ENCODE results near the gene CATSPERD. TPM values are rescaled to one million over a fixed set of nuclear protein-coding genes. Genes with fewer than 3 reads are reported as not detected.

Gene CATSPERD
- polyA plus RNA-seq, 5 donors = 0.81 to 2.3 (median 1.8) TPM; not detected in 1

DNA sequence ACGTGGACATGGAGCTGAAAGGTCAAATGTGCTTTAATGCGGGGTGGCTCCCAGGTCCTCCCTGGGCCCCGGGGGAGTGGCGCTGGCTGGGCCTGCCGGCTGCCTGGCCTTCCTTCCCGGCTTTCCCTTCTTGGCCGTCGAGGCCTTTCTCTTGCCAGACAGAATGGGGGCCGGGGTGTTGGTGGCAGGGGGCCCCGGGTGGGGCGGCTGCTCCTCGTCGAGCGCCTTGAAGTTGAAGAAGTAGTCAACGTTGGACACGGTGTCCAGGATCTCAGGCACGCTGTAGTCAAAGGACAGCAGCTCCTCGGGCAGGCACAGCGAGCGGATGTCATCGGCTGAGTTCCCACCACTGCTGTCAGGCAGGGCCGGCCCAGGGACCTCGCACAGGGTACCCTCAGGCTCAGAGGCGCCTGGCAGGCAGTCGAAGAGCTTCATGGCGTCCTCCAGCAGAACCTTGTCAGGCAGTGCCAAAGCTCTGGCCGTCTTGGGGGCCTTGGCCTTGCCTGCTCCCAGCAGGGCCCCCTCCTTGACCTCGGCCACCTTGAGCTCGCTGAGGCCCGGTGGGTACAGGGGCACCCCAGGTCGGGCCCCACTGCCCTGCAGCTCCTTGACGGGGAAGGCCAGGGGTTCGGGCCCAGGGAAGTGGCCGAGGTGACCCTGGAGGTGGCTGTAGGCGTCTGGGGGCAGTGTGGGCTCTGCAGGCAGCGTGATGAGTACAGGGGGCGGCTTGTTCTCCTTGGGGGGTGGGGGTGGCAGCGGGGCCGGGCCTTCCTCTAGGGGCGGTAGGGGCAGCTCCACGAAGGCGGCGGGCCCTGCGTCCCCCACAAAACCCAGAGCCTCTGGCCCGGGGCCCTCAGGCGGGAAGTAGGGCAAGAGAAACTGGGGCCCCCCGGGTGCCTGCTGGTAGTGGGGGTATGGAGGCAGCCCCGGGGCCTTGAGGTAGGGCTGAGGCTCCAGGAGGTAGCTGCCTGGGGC, 62.8 kb downstream of the CATSPERD start:
- DNase-seq = no peak

DNA sequence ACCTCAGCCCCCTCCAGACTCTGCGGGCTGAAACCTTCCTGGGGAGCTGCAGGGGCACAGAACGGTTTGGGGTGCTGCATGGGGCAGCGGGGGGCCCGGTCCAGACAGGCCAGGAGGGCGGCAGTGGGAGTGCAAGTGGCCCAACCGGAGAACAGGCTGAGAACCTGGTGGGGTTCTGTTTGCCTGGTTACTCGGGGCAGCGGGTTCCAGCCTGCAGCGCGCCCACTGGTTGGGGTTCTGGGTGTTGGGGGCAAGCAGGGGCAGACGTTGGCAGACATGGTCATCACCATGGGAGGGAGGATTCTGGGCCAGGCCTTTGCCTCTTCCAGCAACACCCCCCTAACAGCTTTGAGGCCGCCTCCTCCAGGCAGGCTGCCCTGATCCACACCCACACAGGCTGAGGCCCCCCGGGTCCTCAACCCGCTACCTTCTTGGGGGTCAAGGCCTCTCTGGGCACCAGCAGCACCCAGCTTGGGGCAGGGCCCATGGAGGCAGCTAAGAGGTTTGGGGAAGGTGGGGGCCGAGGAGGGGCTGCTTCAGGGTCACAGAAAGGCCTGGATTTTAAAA, 64.2 kb downstream of the CATSPERD start, which contains the start of gene PRR22:
PRR22 (minus strand) TSS at position 166 of the 567 bp plus-strand sequence; CDS start at position 80, 86 bp downstream.
- DNase-seq = no peak

DNA sequence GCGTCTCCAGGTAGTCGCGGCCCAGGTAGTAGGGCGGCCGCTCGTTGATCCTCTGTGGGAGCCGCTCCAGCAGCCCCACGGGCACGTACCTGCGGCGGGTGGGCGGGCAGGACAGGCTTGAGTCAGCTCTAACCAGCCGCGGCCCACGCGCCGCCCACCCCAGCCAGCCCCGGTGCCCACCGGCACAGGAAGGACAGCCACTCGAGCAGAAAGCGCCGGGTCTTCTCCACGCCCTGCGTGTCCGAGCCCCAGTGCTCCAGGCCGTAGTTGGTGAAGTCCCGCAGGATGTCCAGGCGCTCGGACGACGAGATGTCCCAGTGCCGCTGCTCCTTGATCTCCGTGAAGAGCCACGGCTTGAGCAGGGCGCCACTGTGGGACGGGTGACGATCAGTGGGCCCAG, 65.0 kb downstream of the CATSPERD start:
- no peak for DNase-seq

DNA sequence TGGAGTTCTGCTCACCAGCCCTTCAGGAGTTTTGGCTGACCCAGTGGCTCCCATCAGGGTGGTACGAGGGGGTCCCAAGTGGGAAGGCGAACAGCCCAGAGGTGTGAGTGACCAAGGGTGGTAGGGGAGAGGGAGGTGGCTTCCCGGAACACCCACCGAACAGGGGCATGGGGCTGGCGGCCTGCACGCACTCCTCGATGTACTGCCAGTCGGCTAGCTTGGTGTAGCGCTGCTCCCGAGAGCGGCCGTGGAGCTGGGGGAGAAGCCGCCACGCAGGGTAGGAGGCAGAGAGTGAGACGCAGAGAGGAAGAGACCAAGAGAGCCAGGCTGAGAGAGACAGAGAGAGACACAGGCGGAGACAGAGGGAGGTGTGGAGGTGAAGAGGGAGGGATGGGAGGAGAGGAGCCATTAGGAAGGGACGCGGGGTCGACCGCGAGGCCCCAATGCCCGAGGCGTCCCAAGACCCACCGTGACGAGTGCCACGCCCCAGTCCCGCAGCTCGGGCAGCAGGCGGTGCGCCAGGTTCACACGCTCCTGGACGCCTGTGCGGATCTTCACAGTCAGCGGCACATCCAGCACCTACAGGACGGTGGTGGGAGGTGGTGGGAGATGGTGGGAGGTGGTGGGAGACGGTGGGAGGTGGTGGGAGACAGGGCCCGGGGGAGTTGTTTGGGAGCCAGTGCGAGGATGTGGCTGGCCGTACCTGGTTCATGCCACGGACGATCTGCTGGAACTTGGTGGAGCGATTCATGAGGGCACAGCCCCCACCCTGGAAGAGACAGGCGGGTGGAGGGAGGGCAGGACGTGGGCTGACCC, 66.4 kb downstream of the CATSPERD start:
- DNase-seq = no peak

DNA sequence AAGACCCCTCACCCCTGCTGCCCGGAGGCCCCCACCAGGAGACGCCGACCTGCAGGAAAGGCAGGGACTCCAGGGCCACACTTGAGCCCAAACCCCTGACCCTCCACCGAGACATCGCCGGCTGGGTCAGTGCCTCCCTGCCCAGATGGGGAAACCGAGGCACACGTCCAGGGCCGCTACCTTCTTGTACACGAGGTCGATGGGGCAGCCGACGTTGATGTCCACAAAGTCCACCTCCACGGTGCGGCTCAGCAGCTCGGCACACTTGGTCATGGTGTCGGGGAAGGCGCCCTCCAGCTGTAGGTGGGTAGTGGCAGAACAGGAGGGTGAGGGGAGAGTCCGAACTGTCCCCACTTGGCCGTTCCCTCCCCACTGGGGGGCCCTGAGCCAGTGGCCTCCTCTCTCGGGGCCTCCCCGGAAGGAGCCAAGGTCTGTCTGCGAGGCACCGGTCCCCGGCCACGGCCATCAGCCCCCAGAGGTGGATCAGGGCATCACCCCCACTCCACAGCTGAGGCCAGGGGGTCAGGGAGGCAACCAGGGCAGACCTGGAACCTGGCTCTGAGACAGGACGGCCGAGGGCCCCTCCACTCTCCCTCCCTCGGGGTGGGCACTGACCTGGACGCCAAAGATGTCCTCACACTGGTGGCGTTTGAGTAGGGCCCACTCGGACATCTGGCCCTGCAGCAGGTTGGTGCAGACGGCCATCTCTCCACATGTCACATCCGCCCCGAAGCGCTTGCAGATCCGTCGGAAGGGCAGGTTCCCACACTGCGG, 67.2 kb downstream of the CATSPERD start:
- no peak for DNase-seq

DNA sequence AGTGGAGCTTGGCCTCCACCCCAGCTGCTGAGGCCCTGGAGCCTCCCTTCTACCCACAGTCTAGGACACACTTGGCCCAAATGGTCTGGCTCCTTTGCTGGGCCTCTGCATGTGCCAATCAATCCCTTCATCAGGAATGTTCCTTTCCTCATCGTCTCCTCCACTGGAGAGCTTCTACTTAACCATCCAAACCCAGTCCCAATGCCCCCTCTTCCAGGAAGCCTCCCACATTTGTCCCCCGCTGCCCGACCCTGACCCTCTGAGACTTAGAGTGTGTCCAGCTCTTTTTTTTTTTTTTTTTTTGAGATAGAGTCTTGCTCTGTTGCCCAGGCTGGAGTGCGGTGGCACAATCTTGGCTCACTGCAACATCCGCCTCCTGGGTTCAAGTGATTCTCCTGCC, 68.0 kb downstream of the CATSPERD start:
- DNase-seq = no peak

DNA sequence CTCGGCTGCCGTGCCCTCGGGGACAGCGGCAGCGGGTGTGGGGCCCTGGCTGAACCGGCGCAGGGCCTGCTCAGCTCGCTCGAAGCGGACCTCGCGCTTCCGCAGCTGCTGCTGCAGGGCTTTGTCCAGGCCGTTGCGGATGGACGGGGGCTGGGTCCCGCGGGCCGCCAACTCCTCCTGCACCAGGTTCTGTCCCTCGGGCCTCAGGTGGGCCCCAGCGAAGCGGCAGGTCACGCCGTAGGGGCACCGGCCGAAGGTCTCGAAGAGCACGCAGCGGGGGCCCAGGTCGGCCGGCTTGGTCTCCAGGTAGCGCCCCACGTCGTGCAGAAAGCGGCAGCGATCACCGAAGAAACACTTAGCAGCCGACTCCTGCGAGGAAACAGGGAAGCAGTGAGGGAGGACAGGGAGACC, 68.9 kb downstream of the CATSPERD start:
- no peak for DNase-seq

DNA sequence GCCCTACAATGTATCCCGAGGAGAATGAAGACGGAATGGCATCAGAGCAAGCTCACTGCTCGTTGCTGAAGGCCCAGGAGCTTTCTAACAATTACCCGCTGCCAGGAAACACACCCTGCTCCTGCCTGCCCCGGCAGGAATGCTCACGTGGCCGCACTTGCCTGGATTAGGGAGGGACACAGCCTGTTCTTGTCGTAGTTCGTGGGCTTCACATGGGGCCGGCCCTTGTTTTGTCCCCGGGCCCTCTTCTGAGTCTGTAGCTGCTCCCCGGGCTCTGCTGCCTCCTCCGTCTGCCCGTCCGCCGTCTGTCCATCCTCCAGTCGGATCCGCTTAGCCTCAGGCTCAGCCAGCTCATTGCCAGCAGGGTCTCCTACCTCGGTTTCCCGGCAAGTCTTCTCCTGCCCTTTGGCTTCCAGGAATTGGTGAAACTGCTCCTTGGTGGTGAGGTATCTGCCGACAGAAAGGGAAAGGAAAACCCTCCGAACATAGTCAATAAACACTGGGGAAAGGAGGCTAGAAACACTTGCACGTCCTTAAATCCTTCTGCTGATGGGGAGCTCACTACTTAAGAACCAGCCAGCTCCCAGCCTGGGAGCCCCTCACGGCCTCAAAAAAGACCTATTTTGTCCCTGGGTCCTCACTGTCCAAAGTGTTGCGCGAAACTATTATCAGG, 69.6 kb downstream of the CATSPERD start:
- no peak for DNase-seq

DNA sequence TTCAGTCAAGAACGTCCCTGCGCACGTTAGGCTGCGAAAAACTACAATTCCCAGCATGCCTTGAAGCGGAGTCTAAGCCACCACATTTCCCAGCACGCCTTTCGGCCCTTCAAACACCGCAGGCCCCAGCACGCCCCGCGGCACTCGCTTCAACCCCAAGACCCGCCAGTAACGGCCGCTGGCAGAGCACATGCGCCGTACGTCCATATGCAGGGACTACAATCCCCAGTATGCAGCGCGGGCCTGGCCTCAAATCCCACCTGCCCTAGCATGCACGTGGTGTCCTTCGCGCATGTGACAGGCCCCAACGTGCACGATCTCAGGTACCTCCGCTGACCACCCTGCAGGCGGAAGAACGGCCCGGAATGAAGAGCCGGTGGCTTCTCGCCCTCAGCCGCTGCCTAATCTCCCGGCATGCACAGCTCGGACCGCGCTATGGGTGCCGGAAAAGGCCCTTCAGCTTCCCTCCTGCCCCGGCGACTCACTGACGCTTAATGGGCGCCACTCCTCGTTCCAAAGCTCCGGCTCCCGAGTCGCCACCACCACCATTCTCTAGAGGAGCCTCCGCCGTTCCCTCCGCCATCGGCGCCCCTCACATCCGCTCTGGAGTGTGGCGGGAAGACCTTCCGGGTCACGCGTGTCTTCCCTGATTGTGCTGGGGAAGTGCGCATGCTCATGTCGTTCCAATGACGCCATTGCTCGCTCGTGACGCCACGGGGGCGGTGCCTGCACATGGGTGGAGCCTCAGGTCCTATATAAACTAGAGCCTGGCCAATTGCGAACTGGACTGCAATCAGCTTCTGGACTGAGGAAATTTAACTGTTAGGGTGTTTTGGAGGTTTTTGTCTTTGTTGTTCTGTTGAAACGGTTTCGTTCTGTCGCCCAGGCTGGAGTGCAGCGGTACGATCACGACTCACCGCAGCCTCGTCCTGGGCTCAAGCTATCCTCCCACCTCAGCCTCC, 70.4 kb downstream of the CATSPERD start, which contains the start of gene DUS3L:
DUS3L (minus strand) TSS at position 605 of the 962 bp plus-strand sequence; CDS start at position 583, 22 bp downstream.
- DNase-seq = peak; percentile 95

DNA sequence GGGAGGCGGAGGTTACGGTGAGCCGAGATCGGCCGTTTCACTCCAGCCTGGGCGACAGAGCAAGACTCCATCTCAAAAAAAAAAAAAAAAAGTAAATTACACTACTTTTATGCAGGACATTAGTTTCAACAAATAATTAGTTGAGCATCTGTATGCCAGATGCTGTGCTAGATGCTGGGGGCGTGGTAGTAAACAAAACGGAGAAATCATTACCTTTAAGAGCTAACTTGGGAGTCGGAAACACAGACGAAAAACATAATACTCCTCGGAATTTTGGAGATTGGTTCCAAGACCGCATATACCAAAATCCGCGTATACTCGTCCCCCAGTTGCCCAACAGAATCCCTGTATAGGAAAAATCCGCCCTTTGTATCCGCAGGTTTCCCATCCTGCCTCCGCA, 71.8 kb downstream of the CATSPERD start:
- no peak for DNase-seq

DNA sequence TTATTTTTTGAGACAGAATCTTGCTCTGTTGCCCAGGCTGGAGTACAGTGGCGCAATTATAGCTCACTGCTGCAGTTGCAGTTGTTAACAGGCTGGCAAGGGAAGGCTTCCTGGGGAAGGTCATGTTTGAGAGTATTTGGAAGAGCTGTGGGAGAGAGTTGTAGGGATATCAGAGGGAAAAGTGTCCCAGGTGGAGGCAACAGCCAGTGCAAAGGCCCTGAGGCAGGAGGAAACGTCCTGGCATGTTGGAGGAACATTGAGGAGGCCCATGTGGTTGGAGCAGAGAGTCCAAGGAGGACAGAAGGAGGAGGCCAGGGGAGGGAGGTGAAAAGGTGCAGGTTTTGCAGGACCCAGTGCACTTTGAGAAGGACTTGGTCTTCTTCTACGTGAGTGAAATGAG, 72.8 kb downstream of the CATSPERD start:
- DNase-seq = no peak

DNA sequence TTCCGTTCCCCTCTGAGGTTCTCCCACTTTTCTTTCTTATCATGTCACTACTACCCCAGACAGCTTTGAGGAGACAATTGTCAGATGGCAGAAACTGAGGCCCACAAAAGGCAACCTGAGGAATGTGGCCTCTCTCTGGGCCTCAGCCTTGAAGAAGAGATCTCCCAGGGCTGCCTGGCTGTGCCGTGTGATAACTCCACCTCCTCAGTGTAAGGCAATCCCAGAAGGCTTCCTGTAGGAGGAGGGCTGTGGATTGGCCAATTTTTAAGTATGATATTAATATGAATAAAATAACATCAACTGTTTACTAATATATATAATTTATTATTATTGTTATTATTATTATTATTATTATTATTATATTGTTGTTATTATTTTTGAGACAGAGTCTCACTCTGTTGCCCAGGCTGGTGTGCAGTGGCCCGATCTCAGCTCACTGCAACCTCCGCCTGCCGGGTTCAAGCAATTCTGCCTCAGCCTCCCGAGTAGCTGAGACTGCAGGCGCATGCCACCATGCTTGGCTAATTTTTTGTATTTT, 75.0 kb downstream of the CATSPERD start:
- no peak for DNase-seq

DNA sequence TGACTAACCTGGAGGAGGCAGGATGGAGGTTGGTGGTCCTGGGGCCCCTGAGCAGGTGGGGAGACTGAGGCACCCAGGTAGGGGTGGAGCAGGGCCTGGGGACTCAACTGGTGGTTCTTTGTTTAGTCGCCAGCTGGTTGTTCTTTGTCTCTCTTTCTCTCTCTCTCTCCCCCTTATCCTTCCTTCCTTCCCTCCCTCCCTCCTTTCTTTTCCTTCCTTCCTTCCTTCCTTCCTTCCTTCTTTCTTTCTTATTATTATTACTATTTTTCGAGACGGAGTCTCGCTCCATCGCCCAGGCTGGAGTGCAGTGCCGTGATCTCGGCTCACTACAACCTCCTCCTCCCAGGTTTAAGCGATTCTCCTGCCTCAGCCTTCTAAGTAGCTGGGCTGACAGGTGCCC, 77.8 kb downstream of the CATSPERD start:
- no peak for DNase-seq

DNA sequence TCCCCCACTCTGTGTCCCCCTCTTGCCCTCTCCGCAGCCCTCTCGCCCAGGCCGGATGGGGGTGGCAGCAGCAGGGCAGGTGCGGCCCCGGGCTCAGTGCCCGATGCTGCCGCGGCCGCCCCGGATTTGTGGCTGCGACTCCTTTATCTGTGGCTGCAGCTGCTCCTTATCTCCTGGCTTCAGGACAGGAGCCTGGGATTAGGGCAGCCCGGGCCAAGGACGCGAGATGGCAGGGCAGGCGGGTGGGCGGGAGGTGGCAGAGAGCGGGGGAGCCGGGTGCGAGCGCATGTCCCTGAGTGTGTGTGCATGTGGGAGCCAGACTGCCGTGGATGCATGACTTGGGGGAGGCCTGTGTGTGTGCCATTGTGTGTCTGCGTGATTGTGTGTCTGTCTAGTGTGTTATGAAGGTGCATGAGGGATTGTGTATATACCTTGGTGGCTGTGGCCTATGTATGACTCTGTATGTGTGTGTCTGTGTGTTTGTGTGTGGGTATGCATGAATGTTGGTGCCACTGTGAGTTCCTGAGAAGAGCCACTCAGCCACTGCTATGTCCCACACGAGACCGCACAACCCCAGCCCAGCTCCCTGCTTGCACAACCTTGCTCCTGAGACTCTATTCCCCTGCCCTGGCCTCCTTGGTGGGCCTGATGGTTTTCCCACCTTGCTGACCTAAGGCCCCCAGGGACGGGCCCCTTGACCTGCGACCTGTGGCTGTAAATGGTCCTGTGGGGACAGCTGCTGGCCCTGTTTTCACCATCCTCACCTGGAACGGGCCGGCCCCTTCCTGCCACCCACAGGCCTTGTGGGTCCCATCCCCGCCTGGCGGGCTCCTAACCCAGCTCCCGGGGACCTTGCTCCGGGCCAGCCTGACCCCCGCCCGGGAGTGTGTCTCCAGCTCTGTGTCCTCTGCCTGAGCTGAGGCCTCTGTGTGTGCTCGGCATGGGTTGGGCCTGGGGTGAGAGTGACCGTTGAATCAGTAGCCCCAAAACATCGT, 79.1 kb downstream of the CATSPERD start:
- DNase-seq = no peak

DNA sequence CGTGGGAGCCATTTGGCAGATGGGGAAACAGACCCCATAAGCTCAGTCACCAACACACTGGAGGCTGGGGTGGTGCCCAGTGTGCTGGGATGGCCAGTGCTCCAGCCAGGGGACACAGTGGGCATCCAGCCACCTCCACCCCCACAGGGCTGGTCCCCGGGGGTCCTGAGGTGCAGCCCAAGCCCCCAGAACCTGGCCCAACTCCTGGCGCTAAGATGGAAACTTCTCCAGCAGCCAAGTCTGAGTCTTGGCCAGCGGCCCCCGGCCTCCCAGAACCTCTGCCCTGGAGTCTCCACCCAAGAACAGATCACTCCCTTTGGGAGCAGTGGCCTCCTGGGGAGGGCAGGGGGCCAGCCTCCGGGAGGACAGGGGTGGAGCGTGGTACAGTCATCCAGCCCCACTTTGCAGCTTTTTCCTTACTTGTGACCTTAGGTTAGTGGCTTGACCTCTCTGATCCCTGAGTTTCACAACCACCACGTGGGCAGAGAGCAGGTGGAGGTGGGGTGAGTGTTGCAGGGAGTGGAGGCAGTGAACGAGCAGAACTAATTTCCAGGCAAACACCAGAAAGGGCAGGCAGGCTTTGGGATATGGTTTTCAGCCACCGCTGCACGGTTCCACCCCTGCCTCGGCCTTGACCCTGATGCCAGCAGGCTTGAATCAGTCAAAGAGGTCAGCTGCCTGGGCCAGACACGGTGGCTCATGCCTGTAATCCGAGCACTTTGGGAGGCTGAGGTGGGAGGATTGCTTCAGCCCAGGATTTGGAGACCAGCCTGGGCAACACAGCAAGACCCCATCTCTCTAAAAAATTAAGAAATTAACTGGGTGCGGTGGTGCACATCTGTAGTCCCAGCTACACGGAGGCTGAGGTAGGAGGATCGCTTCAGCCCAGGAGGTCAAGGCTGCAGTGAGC, 80.2 kb downstream of the CATSPERD start:
- no peak for DNase-seq

DNA sequence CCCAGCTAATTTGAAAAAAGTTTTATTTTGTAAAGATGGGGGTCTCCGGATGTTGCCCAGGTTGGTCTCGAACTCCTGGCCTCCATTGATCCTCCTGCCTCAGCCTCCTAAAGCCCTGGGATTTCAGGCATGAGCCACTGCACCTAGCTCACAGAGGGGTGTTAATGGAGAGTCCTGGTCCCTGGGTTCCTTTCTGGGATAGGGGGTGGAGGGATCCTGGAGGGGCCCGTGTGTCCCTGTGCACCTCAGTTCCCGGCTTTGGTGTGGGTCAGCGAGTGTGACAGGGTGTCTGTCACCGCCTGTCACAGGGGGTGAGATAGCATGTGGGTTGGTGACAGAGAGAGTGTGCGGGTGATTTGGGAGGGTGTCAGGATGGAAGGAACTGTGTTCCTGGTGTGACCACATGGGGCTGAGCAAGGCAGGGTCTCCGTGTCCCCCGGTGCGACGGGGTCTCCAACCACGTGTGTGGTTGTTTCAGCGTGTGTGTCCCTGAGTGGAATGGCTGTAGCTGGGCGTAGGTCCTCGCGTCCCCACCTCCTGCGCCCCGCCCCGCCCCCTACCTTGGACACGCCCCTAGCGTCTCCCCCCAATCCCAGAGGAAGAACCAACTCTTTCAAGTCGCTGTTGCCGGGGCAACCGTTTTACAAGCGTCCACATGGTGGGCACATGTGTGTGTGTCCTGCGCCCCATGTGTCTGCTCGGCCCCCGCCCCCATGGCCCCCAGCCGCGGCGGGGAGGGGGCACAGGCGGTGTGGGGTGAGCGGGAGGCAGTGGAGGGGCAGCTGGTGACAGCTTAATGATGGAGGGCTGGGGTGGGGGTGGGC, 81.6 kb downstream of the CATSPERD start:
- DNase-seq = no peak

All from right lung (tissue), 5 donors.